Measurements from ENCODE around the gene NT5C.
"Not testable (repeated sequence)": the region's sequence is repeated elsewhere in the genome, so short reads cannot be mapped to it uniquely, and the experiment has no call there.

NT5C gene

GRCh38 chr17:75142236-75142971, 10.9 kb upstream of the NT5C start:
- DNase-seq, result no peak

GRCh38 chr17:75138519-75138918, 7.0 kb upstream of the NT5C start:
- no peak for DNase-seq

- DNase-seq, result not testable (repeated sequence)
These were observed 6.2 kb upstream of the NT5C start for GRCh38 chr17:75137762-75138161.

- DNase-seq, result no peak
These were observed 4.4 kb upstream of the NT5C start for GRCh38 chr17:75135946-75136345.

GRCh38 chr17:75135452-75135851, 3.9 kb upstream of the NT5C start:
- DNase-seq, result no peak

- DNase-seq, result not testable (repeated sequence)
These were observed 2.2 kb upstream of the NT5C start for GRCh38 chr17:75133607-75134347.

GRCh38 chr17:75133001-75133400, 1.5 kb upstream of the NT5C start:
- no peak for DNase-seq

- not testable (repeated sequence) for DNase-seq
These were observed 767 bp upstream of the NT5C start for GRCh38 chr17:75132018-75133000.

- no peak for DNase-seq
These were observed 787 bp downstream of the NT5C start for GRCh38 chr17:75130632-75131277.

- DNase-seq, result no peak
These were observed 1.4 kb downstream of the NT5C start for GRCh38 chr17:75130059-75130631.

GRCh38 chr17:75129576-75129975, 2.0 kb downstream of the NT5C start:
- no peak for DNase-seq

GRCh38 chr17:75128694-75129505, 2.6 kb downstream of the NT5C start:
- DNase-seq, result no peak

GRCh38 chr17:75127936-75128335, 3.6 kb downstream of the NT5C start:
- DNase-seq, result not testable (repeated sequence)

- DNase-seq, result no peak
These were observed 4.6 kb downstream of the NT5C start for GRCh38 chr17:75126954-75127353.

GRCh38 chr17:75125984-75126383, 5.6 kb downstream of the NT5C start:
- DNase-seq, result no peak

- no peak for DNase-seq
These were observed 6.8 kb downstream of the NT5C start for GRCh38 chr17:75124819-75125162.

GRCh38 chr17:75124041-75124818, 7.3 kb downstream of the NT5C start:
- DNase-seq, result peak; percentile 82

- no peak for DNase-seq
These were observed 13.2 kb downstream of the NT5C start for GRCh38 chr17:75118307-75118706.

GRCh38 chr17:75116737-75117136, 14.8 kb downstream of the NT5C start:
- no peak for DNase-seq

GRCh38 chr17:75115555-75115954, 16.0 kb downstream of the NT5C start:
- DNase-seq, result no peak

Data from 8988T (cell line).